OCI-LY7 (cell line): ENCODE measurements around the gene FKBP15.

ENCODE experiments used
- EZH2phosphoT487 ChIP-seq: fragments of 200-600 bp; sonication (generic); IDR thresholded peaks from 2 replicates; pipeline ENCODE4 v1.6.1; 2018; ENCODE audit warnings: low read depth, borderline replicate concordance, mild to moderate bottlenecking, mixed run types, antibody characterized with exemption, low read length, moderate library complexity, mixed read lengths
- TF ChIP-seq, protein P1 (sequence below): fragments of 200-600 bp; sonication (generic); conservative IDR thresholded peaks from 2 replicates; pipeline ENCODE4 v1.5.1; 2014; ENCODE audit warnings: mild to moderate bottlenecking, antibody characterized with exemption, low read length, moderate library complexity, mixed read lengths

DNA sequence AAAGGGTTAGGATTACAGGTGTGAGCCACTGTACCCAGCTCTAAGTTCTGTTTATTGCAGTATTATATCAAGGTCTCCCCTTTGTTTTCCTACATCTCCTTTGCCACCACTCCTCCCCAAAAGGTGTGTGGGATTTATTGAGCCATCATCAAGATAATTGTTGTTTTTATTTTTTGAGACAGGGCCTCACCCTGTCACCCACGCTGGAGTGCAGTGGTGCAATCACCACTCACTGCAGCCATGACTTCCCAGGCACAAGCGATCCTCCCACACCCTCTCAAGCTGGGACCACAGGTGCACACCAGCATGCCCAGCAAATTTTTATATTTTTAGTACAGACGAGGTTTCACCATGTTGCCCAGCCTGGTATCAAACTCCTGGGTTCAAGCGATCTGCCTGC is 24.8 kb upstream of the FKBP15 start:
- no peak for TF ChIP-seq EZH2phosphoT487
- TF ChIP-seq, protein P1, sequence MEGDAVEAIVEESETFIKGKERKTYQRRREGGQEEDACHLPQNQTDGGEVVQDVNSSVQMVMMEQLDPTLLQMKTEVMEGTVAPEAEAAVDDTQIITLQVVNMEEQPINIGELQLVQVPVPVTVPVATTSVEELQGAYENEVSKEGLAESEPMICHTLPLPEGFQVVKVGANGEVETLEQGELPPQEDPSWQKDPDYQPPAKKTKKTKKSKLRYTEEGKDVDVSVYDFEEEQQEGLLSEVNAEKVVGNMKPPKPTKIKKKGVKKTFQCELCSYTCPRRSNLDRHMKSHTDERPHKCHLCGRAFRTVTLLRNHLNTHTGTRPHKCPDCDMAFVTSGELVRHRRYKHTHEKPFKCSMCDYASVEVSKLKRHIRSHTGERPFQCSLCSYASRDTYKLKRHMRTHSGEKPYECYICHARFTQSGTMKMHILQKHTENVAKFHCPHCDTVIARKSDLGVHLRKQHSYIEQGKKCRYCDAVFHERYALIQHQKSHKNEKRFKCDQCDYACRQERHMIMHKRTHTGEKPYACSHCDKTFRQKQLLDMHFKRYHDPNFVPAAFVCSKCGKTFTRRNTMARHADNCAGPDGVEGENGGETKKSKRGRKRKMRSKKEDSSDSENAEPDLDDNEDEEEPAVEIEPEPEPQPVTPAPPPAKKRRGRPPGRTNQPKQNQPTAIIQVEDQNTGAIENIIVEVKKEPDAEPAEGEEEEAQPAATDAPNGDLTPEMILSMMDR, result no peak
